H9 (cell line): Measurements from ENCODE around the gene RMND5B. TPM values are rescaled to one million over a fixed set of nuclear protein-coding genes. Genes with fewer than 3 reads are reported as not detected.

Experiments
- DNase-seq: peaks from one replicate; pipeline ENCODE4 v3.0.0-alpha.2; 2017
- H2AFZ ChIP-seq: one replicate; pipeline ENCODE4 v1.6.1; 2013; ENCODE audit warnings: mild to moderate bottlenecking, low read length, control low read depth, moderate library complexity
- H2AK5ac ChIP-seq: 2 replicates; pipeline ENCODE4 v1.6.1; 2013; ENCODE audit warnings: low read length, control low read depth, mixed read lengths; ENCODE audit not compliant: insufficient read length
- H2BK120ac ChIP-seq: one replicate; pipeline ENCODE4 v1.6.1; 2013; ENCODE audit warnings: low read depth, mild to moderate bottlenecking, low read length, control low read depth, inconsistent platforms; ENCODE audit not compliant: poor library complexity, severe bottlenecking
- H2BK12ac ChIP-seq: 2 replicates; pipeline ENCODE4 v1.6.1; 2013; ENCODE audit warnings: low read length, control low read depth, mixed read lengths, low read depth; ENCODE audit not compliant: insufficient read length
- H2BK15ac ChIP-seq: 2 replicates; pipeline ENCODE4 v1.6.1; 2013; ENCODE audit warnings: low read depth, low read length, control low read depth
- H2BK20ac ChIP-seq: one replicate; pipeline ENCODE4 v1.6.1; 2013; ENCODE audit warnings: low read depth, mild to moderate bottlenecking, low read length, control low read depth, inconsistent platforms; ENCODE audit not compliant: poor library complexity, severe bottlenecking
- H2BK5ac ChIP-seq: 2 replicates; pipeline ENCODE4 v1.6.1; 2013; ENCODE audit warnings: low read length, control low read depth, mixed read lengths; ENCODE audit not compliant: insufficient read length
- H3K14ac ChIP-seq: 2 replicates; pipeline ENCODE4 v1.6.1; 2013; ENCODE audit warnings: low read length, control low read depth; ENCODE audit not compliant: insufficient read depth
- H3K18ac ChIP-seq: 2 replicates; pipeline ENCODE4 v1.6.1; 2013; ENCODE audit warnings: low read depth, mild to moderate bottlenecking, mixed read lengths, low read length, control low read depth; ENCODE audit not compliant: insufficient read length
- H3K23ac ChIP-seq: 2 replicates; pipeline ENCODE4 v1.6.1; 2013; ENCODE audit warnings: low read length, control low read depth, mixed read lengths, low read depth; ENCODE audit not compliant: insufficient read length
- H3K23me2 ChIP-seq: 2 replicates; pipeline ENCODE4 v1.6.1; 2013; ENCODE audit warnings: low read depth, mild to moderate bottlenecking, mixed read lengths, low read length, control low read depth; ENCODE audit not compliant: insufficient read length, poor library complexity, severe bottlenecking
- H3K27ac ChIP-seq: 2 replicates; pipeline ENCODE4 v1.5.1; 2013; ENCODE audit warnings: low read length, control low read depth, mixed read lengths, low read depth; ENCODE audit not compliant: insufficient read length
- H3K27me3 ChIP-seq: 2 replicates; pipeline ENCODE4 v1.6.1; 2013; ENCODE audit warnings: low read length, control low read depth, inconsistent platforms; ENCODE audit not compliant: insufficient read depth
- H3K4ac ChIP-seq: 2 replicates; pipeline ENCODE4 v1.6.1; 2013; ENCODE audit warnings: low read depth, mild to moderate bottlenecking, control low read depth, inconsistent platforms, low read length, moderate library complexity
- H3K4me1 ChIP-seq: 2 replicates; pipeline ENCODE4 v1.6.1; 2013; ENCODE audit warnings: low read length, control low read depth, inconsistent platforms; ENCODE audit not compliant: insufficient read depth
- H3K4me2 ChIP-seq: 2 replicates; pipeline ENCODE4 v1.6.1; 2013; ENCODE audit warnings: low read length, control low read depth, mixed read lengths; ENCODE audit not compliant: insufficient read length, insufficient read depth
- H3K56ac ChIP-seq: 2 replicates; pipeline ENCODE4 v1.6.1; 2013; ENCODE audit warnings: low read depth, mild to moderate bottlenecking, mixed read lengths, low read length, control low read depth; ENCODE audit not compliant: insufficient read length
- H3K79me1 ChIP-seq: 2 replicates; pipeline ENCODE4 v1.6.1; 2013; ENCODE audit warnings: low read depth, mild to moderate bottlenecking, moderate library complexity, low read length, control low read depth, inconsistent platforms; ENCODE audit not compliant: insufficient read depth, poor library complexity, severe bottlenecking
- H3K79me2 ChIP-seq: 2 replicates; pipeline ENCODE4 v1.6.1; 2013; ENCODE audit warnings: low read length, control low read depth, inconsistent platforms; ENCODE audit not compliant: insufficient read depth
- H3K9ac ChIP-seq: 2 replicates; pipeline ENCODE4 v1.6.1; 2013; ENCODE audit warnings: low read length, control low read depth, mixed read lengths; ENCODE audit not compliant: insufficient read length; ENCODE audit errors: extremely low read depth
- H3K9me3 ChIP-seq: one replicate; pipeline ENCODE4 v1.6.1; 2013; ENCODE audit warnings: low read depth, low read length, inconsistent platforms; ENCODE audit not compliant: control insufficient read depth
- H3T11ph ChIP-seq: one replicate; pipeline ENCODE4 v1.6.1; 2013; ENCODE audit warnings: mild to moderate bottlenecking, low read length, control low read depth, inconsistent platforms
- H4K20me1 ChIP-seq: one replicate; pipeline ENCODE4 v1.6.1; 2013; ENCODE audit not compliant: control insufficient read depth, insufficient read length, insufficient read depth
- H4K5ac ChIP-seq: 2 replicates; pipeline ENCODE4 v1.6.1; 2013; ENCODE audit warnings: low read depth, mild to moderate bottlenecking, mixed read lengths, low read length, control low read depth; ENCODE audit not compliant: insufficient read length
- H4K8ac ChIP-seq: replicated peaks from 2 replicates; pipeline ENCODE4 v1.6.1; 2013; ENCODE audit warnings: low read length, control low read depth, mixed read lengths, low read depth; ENCODE audit not compliant: insufficient read length
- H4K91ac ChIP-seq: 2 replicates; pipeline ENCODE4 v1.6.1; 2013; ENCODE audit warnings: low read depth, mild to moderate bottlenecking, moderate library complexity, mixed read lengths, low read length, control low read depth; ENCODE audit not compliant: insufficient read length
- H3K27ac Mint-ChIP-seq, 3 experiments: 2 replicates in 2 of 3; 3 replicates in 1 of 3; pipeline ENCODE4 v1.8.0; 2020 to 2021; ENCODE audit warnings: mixed read lengths in 3 of 3, mild to moderate bottlenecking in 1 of 3, moderate library complexity in 1 of 3
- H3K27me3 Mint-ChIP-seq: 2 replicates; pipeline ENCODE4 v1.8.0; 2021; ENCODE audit warnings: low read depth, mild to moderate bottlenecking, moderate library complexity, mixed read lengths
- H3K36me3 Mint-ChIP-seq, 3 experiments: 2 replicates in 2 of 3; 3 replicates in 1 of 3; pipeline ENCODE4 v1.8.0; 2020 to 2021; ENCODE audit warnings: low read depth in 3 of 3, mixed read lengths in 3 of 3; ENCODE audit not compliant: insufficient read depth in 1 of 3
- H3K4me1 Mint-ChIP-seq, 2 experiments: 2 replicates each; pipeline ENCODE4 v1.8.0; 2020; ENCODE audit warnings: mixed read lengths in 2 of 2
- H3K4me3 Mint-ChIP-seq, 2 experiments: 2 replicates in 1 of 2; 3 replicates in 1 of 2; pipeline ENCODE4 v1.8.0; 2020 to 2021; ENCODE audit warnings: mild to moderate bottlenecking in 2 of 2, mixed read lengths in 2 of 2, moderate library complexity in 1 of 2
- H3K9me3 Mint-ChIP-seq, 2 experiments: 2 replicates in 1 of 2; 3 replicates in 1 of 2; pipeline ENCODE4 v1.8.0; 2020; ENCODE audit warnings: mild to moderate bottlenecking in 2 of 2, mixed read lengths in 2 of 2, moderate library complexity in 1 of 2
- CTCF ChIP-seq: fragments of 200-600 bp; sonication (generic); conservative IDR thresholded peaks from 3 replicates; pipeline ENCODE4 v1.8.0; 2021; ENCODE audit warnings: antibody characterized with exemption, mild to moderate bottlenecking
- WGBS: extraction: QIAGEN DNeasy Blood & Tissue Kit; methylation state at CpG from one replicate; pipeline ENCODE4 v1.1.7; 2013; ENCODE audit warnings: missing lambda C conversion rate, low lambda C conversion rate, mixed read lengths; ENCODE audit not compliant: insufficient read length; ENCODE audit errors: extremely low coverage; 5-methylcytosine and 5-hydroxymethylcytosine counted together
- total RNA-seq: library from RNA; stranded (reverse); gene quantifications from 2 replicates; pipeline ENCODE4 v1.2.1, GENCODE V29; 2021

RMND5B gene
- total RNA-seq, 1 experiment from 2014 or later: 86.4 TPM

GRCh38 chr5:178115136-178115813 lies 15.5 kb upstream of the RMND5B start:
- H2AFZ ChIP-seq: no peak overlapping the region
- H3K4ac ChIP-seq: no peak overlapping the region; the same call in 1 of the 2 replicates
- H3K4me3 Mint-ChIP-seq: peak overlapping the region; percentile 98 to 100
- peaks cover 14% of the 10 kb centered on the region for H3K23me2 ChIP-seq
- peaks cover 5 to 7% of the 10 kb centered on the region in 2 experiments; a peak in 4 of 5 replicates for H3K9me3 Mint-ChIP-seq
- no CpG with 5 or more reads among the region's 12 CpGs for WGBS
- H3K23ac ChIP-seq: no peak overlapping the region
- no peak overlapping the region for H4K5ac ChIP-seq
- H4K8ac ChIP-seq: no peak overlapping the region
- H3K14ac ChIP-seq: 0 out of 2 replicates have a peak overlapping the region, but pooled peaks have one; percentile 42
- no peak overlapping the region for H3K56ac ChIP-seq
- no peak overlapping the region for H2BK120ac ChIP-seq
- H3K18ac ChIP-seq: peak overlapping the region; percentile 58
- H2BK12ac ChIP-seq: peak overlapping the region; percentile 3
- H3K9me3 ChIP-seq: no peaks in the 10 kb centered on the region
- no peak overlapping the region for H3T11ph ChIP-seq
- peaks cover 8% of the 10 kb centered on the region; the same call in 1 of the 2 replicates for H3K4me1 ChIP-seq
- peaks cover 32% of the 10 kb centered on the region; the same call in 1 of the 2 replicates for H3K79me2 ChIP-seq
- peak; percentile 93 for DNase-seq
- peak overlapping the region; percentile 48 for H3K9ac ChIP-seq
- H3K4me2 ChIP-seq: peak overlapping the region; percentile 84
- peak overlapping the region; percentile 96 to 99 (median 98) for H3K27ac Mint-ChIP-seq
- peaks cover 4 to 15% (median 5%) of the 10 kb centered on the region in 3 experiments for H3K36me3 Mint-ChIP-seq
- no peak overlapping the region for H2AK5ac ChIP-seq
- H2BK15ac ChIP-seq: no peak overlapping the region
- no peaks in the 10 kb centered on the region for H3K27me3 ChIP-seq
- H3K27ac ChIP-seq: peak overlapping the region; percentile 31
- H2BK5ac ChIP-seq: no peak overlapping the region
- peaks cover 21 to 32% of the 10 kb centered on the region in 2 experiments for H3K4me1 Mint-ChIP-seq
- no peak for TF ChIP-seq CTCF
- H3K79me1 ChIP-seq: no peaks in the 10 kb centered on the region
- H4K20me1 ChIP-seq: no peaks in the 10 kb centered on the region
- no peak overlapping the region for H2BK20ac ChIP-seq
- peaks cover 9% of the 10 kb centered on the region for H3K27me3 Mint-ChIP-seq
- peak overlapping the region; percentile 34 for H4K91ac ChIP-seq
